Tibial artery (tissue), 4 donors: ENCODE measurements around the gene PPP2R5D.

Experiments used
- DNase-seq, 2 donors: peaks; one replicate each; pipeline ENCODE4 v3.0.0-alpha.2; 2019
- H3K27ac ChIP-seq, 2 donors: fragments of 200-600 bp; sonication (generic) in 1 of 2; 1 replicate in 1 of 2; 2 replicates in 1 of 2; pipeline ENCODE4 v1.5.1; 2018 to 2019; ENCODE audit warnings: mild to moderate bottlenecking in 1 of 2
- H3K27me3 ChIP-seq, 2 donors: fragments of 200-600 bp; sonication (generic) in 1 of 2; one replicate each; pipeline versions ENCODE4 v1.5.1 to v1.6.0; 2016 to 2019
- H3K36me3 ChIP-seq, 3 donors: fragments of 200-600 bp; sonication (generic) in 2 of 3; one replicate each; pipeline ENCODE4 v1.5.1; 2016 to 2019; ENCODE audit warnings: mild to moderate bottlenecking in 2 of 3
- H3K4me1 ChIP-seq, 4 donors: fragments of 200-600 bp; sonication (generic) in 2 of 4; 1 replicate in 3 of 4; 2 replicates in 1 of 4; pipeline ENCODE4 v1.5.1; 2016 to 2019
- H3K4me3 ChIP-seq, 2 donors: fragments of 200-600 bp; sonication (generic) in 1 of 2; 1 replicate in 1 of 2; 2 replicates in 1 of 2; pipeline ENCODE4 v1.5.1; 2018 to 2019; ENCODE audit warnings: mild to moderate bottlenecking in 2 of 2
- H3K9me3 ChIP-seq, 3 donors: fragments of 200-600 bp; sonication (generic) in 1 of 3; one replicate each; pipeline ENCODE4 v1.5.1; 2016 to 2019
- intact Hi-C: fragments of 100-400 bp; cut with DNase I; formaldehyde crosslinking; loops from one replicate; pipeline ENCODE4 v1.15.0; 2023; ENCODE audit warnings: low total_unique reads
- TF ChIP-seq, protein P1 (sequence below), 2 experiments: fragments of 200-600 bp in 1 of 2; fragments of 450-650 bp in 1 of 2; IDR thresholded peaks; one replicate each; pipeline ENCODE4 v1.5.1; 2017 to 2019; ENCODE audit warnings: antibody characterized with exemption in 2 of 2, mild to moderate bottlenecking in 1 of 2, moderate library complexity in 1 of 2

Gene PPP2R5D

DNA sequence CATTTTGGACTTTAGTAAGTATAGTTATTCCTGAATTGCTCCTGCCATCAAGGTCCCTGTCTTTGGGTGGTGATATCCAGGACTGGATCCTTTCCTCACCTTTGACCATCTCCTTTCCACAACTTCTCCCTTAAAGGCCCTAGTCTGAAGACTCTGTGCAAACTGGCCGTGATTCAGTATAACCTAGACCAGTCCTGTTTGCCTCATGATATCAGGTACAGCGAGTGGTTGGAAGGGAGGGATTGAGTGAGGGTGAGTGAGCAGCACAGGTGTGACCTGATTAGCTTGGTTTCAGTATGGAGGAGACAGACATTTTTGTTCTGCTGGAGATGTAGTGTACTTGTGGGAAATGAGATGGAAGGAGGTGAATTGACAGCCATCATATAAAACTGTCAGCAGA is 34.8 kb downstream of the PPP2R5D start:
- H3K27ac ChIP-seq, result no peak overlapping the region
- no peak overlapping the region for H3K4me3 ChIP-seq
- no peaks in the 10 kb centered on the region for H3K27me3 ChIP-seq
- H3K9me3 ChIP-seq, result no peaks in the 10 kb centered on the region
- TF ChIP-seq, protein P1, sequence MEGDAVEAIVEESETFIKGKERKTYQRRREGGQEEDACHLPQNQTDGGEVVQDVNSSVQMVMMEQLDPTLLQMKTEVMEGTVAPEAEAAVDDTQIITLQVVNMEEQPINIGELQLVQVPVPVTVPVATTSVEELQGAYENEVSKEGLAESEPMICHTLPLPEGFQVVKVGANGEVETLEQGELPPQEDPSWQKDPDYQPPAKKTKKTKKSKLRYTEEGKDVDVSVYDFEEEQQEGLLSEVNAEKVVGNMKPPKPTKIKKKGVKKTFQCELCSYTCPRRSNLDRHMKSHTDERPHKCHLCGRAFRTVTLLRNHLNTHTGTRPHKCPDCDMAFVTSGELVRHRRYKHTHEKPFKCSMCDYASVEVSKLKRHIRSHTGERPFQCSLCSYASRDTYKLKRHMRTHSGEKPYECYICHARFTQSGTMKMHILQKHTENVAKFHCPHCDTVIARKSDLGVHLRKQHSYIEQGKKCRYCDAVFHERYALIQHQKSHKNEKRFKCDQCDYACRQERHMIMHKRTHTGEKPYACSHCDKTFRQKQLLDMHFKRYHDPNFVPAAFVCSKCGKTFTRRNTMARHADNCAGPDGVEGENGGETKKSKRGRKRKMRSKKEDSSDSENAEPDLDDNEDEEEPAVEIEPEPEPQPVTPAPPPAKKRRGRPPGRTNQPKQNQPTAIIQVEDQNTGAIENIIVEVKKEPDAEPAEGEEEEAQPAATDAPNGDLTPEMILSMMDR (IDR thresholded peaks at IDR 0.05), result no peak
- no peak for DNase-seq
- peaks cover 0 to 64% (median 47%) of the 10 kb centered on the region in 4 donors for H3K4me1 ChIP-seq
- intact Hi-C loops, result no loop called here
- peaks cover 14 to 31% (median 29%) of the 10 kb centered on the region in 3 donors for H3K36me3 ChIP-seq

GRCh38 chr6:43020052-43020705 is 35.8 kb downstream of the PPP2R5D start:
- Histone ChIP-seq H3K27ac (peak overlapping the region in 1 of 2 donors; percentile 86), H3K36me3 (peaks cover 16 to 38% (median 36%) of the 10 kb centered on the region in 3 donors), H3K9me3 (no peaks in the 10 kb centered on the region), H3K27me3 (no peaks in the 10 kb centered on the region), H3K4me1 (peaks cover 0 to 60% (median 43%) of the 10 kb centered on the region in 4 donors), H3K4me3 (no peak overlapping the region)
- intact Hi-C loops, result no loop called here
- no peak for DNase-seq
- TF ChIP-seq, protein P1 (IDR thresholded peaks at IDR 0.05), result no peak

DNA sequence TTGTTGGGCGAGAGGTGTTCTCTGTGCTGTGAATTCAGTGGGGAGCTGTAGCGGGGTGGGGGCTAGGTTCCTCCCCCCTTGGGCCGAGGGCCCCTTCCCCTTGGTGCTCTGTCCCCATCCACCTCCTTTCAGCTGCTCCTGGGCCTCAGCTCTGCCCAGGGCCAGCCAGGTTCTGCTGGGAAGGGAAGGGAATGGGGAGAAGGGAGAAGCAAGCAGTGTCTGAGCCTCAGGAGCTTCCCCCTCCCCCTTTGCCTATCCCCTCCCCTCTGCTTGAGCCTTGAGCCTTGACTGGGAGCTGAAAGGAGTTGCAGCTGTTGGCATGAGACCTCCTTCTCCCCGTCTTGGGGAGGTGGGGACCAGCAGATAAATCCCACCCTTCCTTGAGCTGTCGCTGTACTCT is 36.5 kb downstream of the PPP2R5D start:
- H3K4me3 ChIP-seq, result peak overlapping the region; percentile 86 to 90
- peak overlapping the region; percentile 86 to 87 for H3K27ac ChIP-seq
- H3K36me3 ChIP-seq, result peaks cover 23 to 45% (median 43%) of the 10 kb centered on the region in 3 donors
- H3K4me1 ChIP-seq, result peaks cover 0 to 53% (median 37%) of the 10 kb centered on the region in 4 donors
- no peak for DNase-seq
- no peaks in the 10 kb centered on the region for H3K9me3 ChIP-seq
- no peaks in the 10 kb centered on the region for H3K27me3 ChIP-seq
- TF ChIP-seq, protein P1 (IDR thresholded peaks at IDR 0.05), result no peak
- intact Hi-C loops, result no loop called here

DNA sequence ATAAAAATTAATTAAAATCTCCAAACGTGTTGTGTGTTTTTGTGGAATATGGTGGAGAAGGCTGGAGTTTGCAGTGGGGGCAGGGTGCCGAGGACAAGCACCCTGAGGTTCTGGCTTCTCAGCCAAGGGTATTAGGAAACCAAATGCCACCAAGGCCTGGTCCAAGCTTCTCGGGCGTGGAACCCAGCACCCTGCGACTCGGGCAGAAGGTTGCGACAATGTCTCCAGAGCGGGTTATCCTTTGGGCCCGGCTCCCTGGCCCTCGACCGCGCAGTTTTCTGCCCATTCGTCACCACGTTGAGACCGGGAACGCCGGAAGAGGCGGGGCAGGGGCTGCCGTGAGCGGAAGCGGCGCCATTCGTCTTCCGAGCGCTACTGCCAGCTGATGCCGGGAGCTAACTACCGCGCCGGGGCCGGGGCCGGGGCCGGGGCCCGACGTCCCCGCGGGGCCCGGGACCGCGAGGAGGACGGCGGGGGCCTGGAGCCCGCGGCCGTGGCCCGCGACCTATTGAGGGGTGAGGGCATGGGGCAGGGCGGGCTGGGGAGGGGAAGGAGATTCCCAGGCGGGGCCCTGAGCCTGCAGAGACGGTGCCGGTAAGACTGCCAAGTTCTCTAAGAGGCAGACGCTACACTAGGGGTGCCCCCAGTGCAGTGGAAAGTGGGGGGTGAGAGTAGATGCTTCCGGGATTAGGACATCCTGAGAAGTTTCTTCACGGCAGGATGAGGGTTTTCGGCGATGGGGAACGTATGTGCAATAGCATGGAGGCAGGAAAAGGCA is 37.1 kb downstream of the PPP2R5D start, which contains the start of gene RRP36:
RRP36 (plus strand) TSS at position 354 of the 778 bp plus-strand sequence; CDS start at position 386, 32 bp downstream.
- Histone ChIP-seq H3K4me3 (peak within 1 kb of the TSS; percentile 86 to 90), H3K4me1 (peaks cover 0 to 47% (median 31%) of the 10 kb centered on the region in 4 donors), H3K9me3 (no peaks in the 10 kb centered on the region), H3K27me3 (no peaks in the 10 kb centered on the region), H3K27ac (peak within 1 kb of the TSS; percentile 86 to 87), H3K36me3 (peaks cover 29 to 51% (median 49%) of the 10 kb centered on the region in 3 donors)
- TF ChIP-seq, protein P1 (IDR thresholded peaks at IDR 0.05), result no peak
- peak; percentile 79 to 88 for DNase-seq
- intact Hi-C loops, result no loop called here

DNA sequence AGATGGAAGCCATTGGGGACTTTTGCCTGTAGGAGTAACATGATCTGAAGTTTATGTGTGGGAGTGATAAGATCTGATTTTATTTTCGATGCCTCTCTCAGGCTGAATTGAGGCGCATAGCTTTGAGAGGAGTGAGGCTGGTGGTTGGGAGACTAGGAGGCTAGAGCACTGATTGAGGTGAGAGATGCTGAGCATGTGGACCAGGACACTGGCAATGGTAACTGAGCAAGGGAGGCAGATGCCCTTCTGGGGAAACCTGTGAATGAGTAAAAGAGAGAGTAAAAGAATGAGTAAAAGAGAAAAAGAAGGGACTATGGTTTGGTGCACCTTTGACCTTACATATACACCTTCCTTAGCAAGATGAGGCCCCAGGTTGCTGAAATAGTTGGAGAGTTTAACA is 40.1 kb downstream of the PPP2R5D start:
- TF ChIP-seq, protein P1 (IDR thresholded peaks at IDR 0.05), result no peak
- peaks cover 0 to 33% (median 20%) of the 10 kb centered on the region in 4 donors for H3K4me1 ChIP-seq
- H3K27ac ChIP-seq, result no peak overlapping the region
- H3K4me3 ChIP-seq, result no peak overlapping the region
- H3K27me3 ChIP-seq, result no peaks in the 10 kb centered on the region
- intact Hi-C loops, result no loop called here
- H3K9me3 ChIP-seq, result no peaks in the 10 kb centered on the region
- no peak for DNase-seq
- peaks cover 49 to 57% (median 56%) of the 10 kb centered on the region in 3 donors for H3K36me3 ChIP-seq
